HUES48 (cell line): ENCODE measurements around the gene ARHGEF26.

ENCODE experiments used
- H3K27ac ChIP-seq: one replicate; pipeline ENCODE4 v1.7.0; 2013; ENCODE audit warnings: low read depth, low read length, inconsistent platforms
- H3K27me3 ChIP-seq: 2 replicates; pipeline ENCODE4 v1.6.1; 2013; ENCODE audit warnings: mild to moderate bottlenecking, low read length; ENCODE audit not compliant: control insufficient read depth, insufficient read depth
- H3K36me3 ChIP-seq: 2 replicates; pipeline ENCODE4 v1.6.1; 2013; ENCODE audit warnings: low read length; ENCODE audit not compliant: control insufficient read depth, insufficient read depth
- H3K4me1 ChIP-seq: 2 replicates; pipeline ENCODE4 v1.6.1; 2013; ENCODE audit warnings: mild to moderate bottlenecking, low read length; ENCODE audit not compliant: control insufficient read depth, insufficient read depth
- H3K4me3 ChIP-seq: 2 replicates; pipeline ENCODE4 v1.5.1; 2013; ENCODE audit warnings: mild to moderate bottlenecking, low read depth, low read length
- H3K9ac ChIP-seq: 2 replicates; pipeline ENCODE4 v1.6.1; 2013; ENCODE audit warnings: mild to moderate bottlenecking, low read depth, low read length, moderate library complexity
- H3K9me3 ChIP-seq: 2 replicates; pipeline ENCODE4 v1.6.1; 2013; ENCODE audit warnings: low read length; ENCODE audit not compliant: control insufficient read depth, insufficient read depth

The ARHGEF26 gene

DNA sequence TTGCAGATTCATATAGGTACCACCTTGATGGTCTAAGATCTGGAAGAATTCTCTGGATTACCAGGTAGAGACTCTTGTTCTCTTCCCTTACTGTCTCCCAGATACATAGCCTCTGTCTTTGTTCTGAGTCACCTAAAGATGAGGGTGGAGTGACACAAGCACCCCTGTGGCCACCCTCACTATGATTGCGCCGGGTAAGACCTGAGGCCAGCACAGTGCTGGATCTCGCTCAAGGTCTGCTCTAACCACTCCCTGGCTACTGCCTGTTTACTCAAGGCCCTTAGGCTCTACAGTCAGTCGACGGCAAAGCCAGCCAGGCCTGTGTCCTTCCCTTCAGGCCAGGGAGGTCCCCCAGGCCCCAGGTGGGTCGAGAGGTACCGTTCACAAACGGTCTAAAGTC is 88.3 kb downstream of the ARHGEF26 start:
- Histone ChIP-seq H3K27ac (no peak overlapping the region), H3K36me3 (no peaks in the 10 kb centered on the region), H3K9me3 (peaks cover 4% of the 10 kb centered on the region), H3K4me3 (no peak overlapping the region), H3K27me3 (no peaks in the 10 kb centered on the region), H3K4me1 (no peaks in the 10 kb centered on the region), H3K9ac (no peak overlapping the region)

DNA sequence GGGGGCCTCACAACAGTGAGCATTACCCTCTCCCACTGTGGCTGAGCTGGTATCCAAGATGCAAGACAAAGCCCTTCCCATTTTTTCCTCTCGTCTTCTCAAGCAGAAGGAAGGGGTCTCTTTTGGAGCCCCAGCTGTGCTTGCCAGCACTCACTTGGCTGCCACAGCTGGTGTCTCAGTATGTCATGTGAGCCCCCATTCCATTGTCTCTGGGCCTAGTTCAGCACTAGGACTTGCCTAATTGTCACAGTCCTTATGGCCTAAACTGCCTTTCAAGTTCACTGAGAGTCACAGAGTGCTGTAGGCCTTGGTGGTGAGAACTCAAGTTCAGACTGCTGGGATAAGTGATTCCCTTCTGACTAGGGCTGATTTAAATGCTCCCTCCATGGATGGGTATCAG is 89.8 kb downstream of the ARHGEF26 start:
- no peaks in the 10 kb centered on the region for H3K27me3 ChIP-seq
- H3K4me1 ChIP-seq, result no peaks in the 10 kb centered on the region
- no peak overlapping the region for H3K9ac ChIP-seq
- H3K9me3 ChIP-seq, result peaks cover 4% of the 10 kb centered on the region
- H3K4me3 ChIP-seq, result no peak overlapping the region
- H3K27ac ChIP-seq, result no peak overlapping the region
- peaks cover 4% of the 10 kb centered on the region; the same call in 1 of the 2 replicates for H3K36me3 ChIP-seq

DNA sequence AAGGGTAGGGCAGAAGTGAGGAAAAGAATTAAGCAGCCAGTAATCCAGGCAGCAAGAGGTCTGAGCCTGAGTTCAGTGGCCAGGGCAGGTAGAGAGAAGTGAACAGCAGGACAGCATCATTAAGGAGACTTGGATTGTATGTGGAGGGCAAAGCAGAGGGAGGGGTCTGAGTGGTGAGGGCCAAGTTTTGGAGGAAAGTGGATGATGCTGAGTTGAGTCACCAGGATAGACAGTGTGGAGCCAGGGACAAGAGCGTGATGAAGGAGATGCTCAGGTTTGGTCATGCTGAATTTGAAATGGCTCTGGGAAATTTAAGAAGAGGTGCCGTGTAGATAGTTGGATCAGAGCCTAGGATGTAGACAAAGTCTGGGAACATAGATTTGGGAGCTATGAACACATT is 93.1 kb downstream of the ARHGEF26 start:
- Histone ChIP-seq H3K4me3 (no peak overlapping the region), H3K9ac (no peak overlapping the region)

DNA sequence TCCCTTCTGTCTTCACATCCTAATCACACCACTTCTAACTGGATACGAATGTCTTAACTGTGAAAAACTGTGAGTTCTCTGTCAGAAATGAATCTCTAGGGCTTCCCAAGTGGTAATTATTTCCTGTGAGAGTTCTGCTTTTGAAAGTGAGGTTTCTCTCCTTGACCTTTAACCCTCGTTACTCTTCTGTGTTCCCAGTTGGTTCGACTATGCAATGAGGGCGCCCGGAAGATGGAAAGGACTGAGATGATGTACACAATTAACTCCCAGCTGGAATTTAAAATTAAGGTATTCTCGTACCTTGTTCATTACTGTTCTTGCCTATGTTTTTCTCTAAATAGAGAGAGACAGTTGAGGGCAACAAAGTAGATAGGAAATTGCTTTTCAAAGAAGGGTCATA is 96.5 kb downstream of the ARHGEF26 start:
- Histone ChIP-seq H3K36me3 (peaks cover 11% of the 10 kb centered on the region), H3K9me3 (no peaks in the 10 kb centered on the region), H3K27me3 (no peaks in the 10 kb centered on the region), H3K9ac (no peak overlapping the region), H3K4me3 (no peak overlapping the region), H3K4me1 (no peaks in the 10 kb centered on the region), H3K27ac (no peak overlapping the region)

More for the DNA sequence above, 93.1 kb downstream of the ARHGEF26 start:
- H3K36me3 ChIP-seq, result peaks cover 11% of the 10 kb centered on the region
- H3K27me3 ChIP-seq, result no peaks in the 10 kb centered on the region
- H3K4me1 ChIP-seq, result no peaks in the 10 kb centered on the region
- H3K9me3 ChIP-seq, result peaks cover 4% of the 10 kb centered on the region
- H3K27ac ChIP-seq, result no peak overlapping the region

DNA sequence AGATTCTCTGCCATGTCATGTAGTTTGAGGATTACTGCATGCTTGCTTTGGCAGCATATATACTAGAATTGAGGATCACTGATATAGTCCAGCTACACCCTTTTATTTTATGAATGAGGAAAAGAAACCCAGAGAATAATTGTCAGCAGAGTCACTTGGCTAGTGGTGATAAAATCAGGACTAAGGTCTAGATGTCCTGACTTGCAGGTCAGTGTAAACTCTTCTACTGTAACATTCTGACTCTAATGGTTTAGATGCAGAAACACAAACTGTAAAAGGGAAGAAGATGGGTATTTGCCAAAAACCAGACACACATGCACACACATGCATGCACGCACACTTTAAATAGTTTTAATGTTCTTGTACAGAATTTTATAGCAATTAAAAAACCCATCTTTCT is 97.5 kb downstream of the ARHGEF26 start:
- no peak overlapping the region for H3K27ac ChIP-seq
- no peaks in the 10 kb centered on the region for H3K9me3 ChIP-seq
- H3K9ac ChIP-seq, result no peak overlapping the region
- H3K36me3 ChIP-seq, result peaks cover 11% of the 10 kb centered on the region
- no peak overlapping the region for H3K4me3 ChIP-seq
- no peaks in the 10 kb centered on the region for H3K4me1 ChIP-seq
- H3K27me3 ChIP-seq, result no peaks in the 10 kb centered on the region

DNA sequence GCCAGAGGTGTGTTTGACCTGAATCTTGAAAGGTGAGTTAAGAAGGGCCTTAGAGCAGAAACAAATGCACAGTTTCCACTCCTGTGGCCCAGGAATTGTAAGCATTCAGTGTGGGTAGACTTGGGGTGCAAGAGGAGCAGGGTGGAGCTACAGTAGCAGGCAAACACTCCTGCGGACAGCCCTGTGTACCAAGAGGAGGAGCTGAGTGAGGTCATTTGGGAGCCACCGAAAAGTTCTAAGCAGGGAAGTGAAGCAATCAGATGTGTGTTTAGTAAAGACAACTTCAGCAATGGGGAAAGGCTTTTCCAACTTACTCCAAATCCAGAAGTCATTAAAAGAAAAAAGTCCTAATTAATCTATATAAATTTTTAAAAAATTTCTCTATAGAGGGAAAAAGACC is 99.3 kb downstream of the ARHGEF26 start:
- Histone ChIP-seq H3K4me3 (no peak overlapping the region), H3K27me3 (no peaks in the 10 kb centered on the region), H3K9me3 (no peaks in the 10 kb centered on the region), H3K4me1 (no peaks in the 10 kb centered on the region), H3K9ac (no peak overlapping the region), H3K27ac (no peak overlapping the region), H3K36me3 (peaks cover 10% of the 10 kb centered on the region)

DNA sequence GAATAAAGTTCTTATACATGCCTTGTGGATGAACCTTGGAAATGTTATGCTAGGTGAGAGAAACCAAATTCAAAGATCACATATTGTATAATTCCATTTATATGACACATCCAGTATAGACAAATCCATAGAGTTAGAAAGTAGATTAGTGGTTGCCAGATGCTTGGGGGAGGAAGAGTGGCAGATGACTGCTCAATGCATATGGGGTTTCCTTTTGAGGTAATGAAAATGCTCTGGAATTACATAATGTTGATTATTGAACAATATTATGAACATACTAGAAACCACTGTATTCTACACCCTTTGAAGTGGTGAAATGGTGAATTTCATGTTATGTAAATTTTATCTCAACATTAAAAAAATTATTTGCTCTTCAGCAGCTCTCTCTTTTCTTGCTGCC is 102.3 kb downstream of the ARHGEF26 start:
- no peak overlapping the region for H3K4me3 ChIP-seq
- H3K9ac ChIP-seq, result no peak overlapping the region
- no peaks in the 10 kb centered on the region for H3K9me3 ChIP-seq
- no peaks in the 10 kb centered on the region for H3K27me3 ChIP-seq
- 0 out of 2 replicates have a peak, but pooled peaks cover 1% of the 10 kb centered on the region for H3K4me1 ChIP-seq
- peaks cover 4% of the 10 kb centered on the region for H3K36me3 ChIP-seq
- H3K27ac ChIP-seq, result no peak overlapping the region

DNA sequence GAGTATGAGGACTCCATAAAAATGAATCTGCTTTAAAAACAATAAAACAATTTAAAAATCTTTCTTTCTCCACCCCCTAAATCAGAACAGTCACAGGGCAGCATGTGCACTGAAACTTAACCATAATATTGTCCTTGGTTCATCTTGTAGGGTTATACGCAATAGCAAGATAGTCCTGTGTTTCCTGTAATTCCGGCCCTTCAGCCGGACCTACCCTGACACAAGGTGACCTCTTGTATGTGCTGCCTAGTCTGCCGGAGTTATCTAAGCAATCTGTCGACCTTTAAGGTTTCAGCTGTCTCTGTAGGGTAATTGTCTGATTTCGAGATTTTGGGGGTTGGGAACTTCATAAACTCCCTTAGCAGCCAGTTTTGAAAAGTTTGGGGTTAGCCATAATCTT is 103.2 kb downstream of the ARHGEF26 start:
- no peak overlapping the region for H3K9ac ChIP-seq
- no peaks in the 10 kb centered on the region for H3K36me3 ChIP-seq
- no peaks in the 10 kb centered on the region for H3K9me3 ChIP-seq
- no peak overlapping the region for H3K4me3 ChIP-seq
- 0 out of 2 replicates have a peak, but pooled peaks cover 5% of the 10 kb centered on the region for H3K4me1 ChIP-seq
- no peaks in the 10 kb centered on the region for H3K27me3 ChIP-seq
- H3K27ac ChIP-seq, result no peak overlapping the region

DNA sequence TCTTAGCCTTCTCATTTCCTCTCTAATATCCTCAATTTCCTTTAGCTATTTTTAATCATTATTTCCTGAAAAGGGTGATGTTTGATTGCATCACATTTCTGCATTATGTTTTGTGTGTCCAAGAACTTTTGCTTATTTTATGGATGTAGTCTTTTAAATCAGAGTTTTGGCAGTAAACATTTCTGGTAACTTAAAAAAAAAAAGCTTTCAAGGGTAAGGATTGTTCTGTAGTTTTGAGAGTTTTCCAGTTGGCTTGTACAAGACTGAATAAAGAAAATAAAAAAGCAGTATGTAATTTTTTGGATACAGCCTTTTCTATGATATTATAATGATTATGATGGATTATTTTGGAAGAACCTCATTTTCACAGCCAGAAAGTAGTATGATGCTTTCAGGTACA is 103.7 kb downstream of the ARHGEF26 start:
- Histone ChIP-seq H3K4me1 (0 out of 2 replicates have a peak, but pooled peaks cover 5% of the 10 kb centered on the region), H3K9ac (no peak overlapping the region), H3K27ac (no peak overlapping the region), H3K36me3 (no peaks in the 10 kb centered on the region), H3K27me3 (no peaks in the 10 kb centered on the region), H3K4me3 (no peak overlapping the region), H3K9me3 (no peaks in the 10 kb centered on the region)

DNA sequence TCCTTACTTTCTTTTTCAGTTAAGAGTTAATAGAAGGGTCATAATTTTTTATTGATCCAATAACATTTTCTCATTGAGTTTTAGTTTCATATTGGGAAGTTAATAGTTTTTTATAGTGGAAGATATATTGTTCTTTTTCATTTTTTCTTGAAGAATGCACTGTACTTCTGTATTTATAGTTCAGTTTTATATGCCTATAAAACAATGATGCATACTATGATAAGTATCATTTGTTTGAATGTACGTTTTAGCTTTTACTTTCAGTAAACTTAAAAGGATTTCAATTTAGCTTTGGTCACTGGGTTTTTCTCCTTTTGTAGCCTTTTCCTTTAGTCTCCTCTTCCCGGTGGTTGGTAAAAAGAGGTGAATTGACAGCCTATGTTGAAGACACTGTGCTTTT is 104.3 kb downstream of the ARHGEF26 start:
- no peaks in the 10 kb centered on the region for H3K27me3 ChIP-seq
- 0 out of 2 replicates have a peak, but pooled peaks cover 5% of the 10 kb centered on the region for H3K4me1 ChIP-seq
- no peak overlapping the region for H3K27ac ChIP-seq

DNA sequence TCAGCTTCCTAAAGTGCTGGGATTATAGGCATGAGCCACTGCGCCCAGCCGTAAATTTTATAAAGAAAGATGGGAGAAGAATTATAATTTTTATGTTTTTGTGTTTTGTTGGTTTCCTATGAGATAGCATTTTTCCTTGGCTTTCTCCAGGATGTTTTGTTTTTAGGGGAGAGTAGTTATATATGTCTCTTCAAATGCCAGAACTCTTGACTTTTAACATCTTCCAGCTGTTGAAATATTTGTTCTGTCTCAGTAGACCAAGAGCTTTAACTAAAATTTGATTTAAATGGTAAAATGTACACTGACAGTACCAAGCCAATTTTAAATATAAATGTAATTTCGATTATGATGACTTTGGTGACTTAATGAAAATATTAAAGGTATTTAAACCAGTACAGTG is 106.3 kb downstream of the ARHGEF26 start:
- Histone ChIP-seq H3K9me3 (no peaks in the 10 kb centered on the region), H3K36me3 (no peaks in the 10 kb centered on the region)

More for the DNA sequence above, 104.3 kb downstream of the ARHGEF26 start:
- H3K9ac ChIP-seq, result no peak overlapping the region
- H3K9me3 ChIP-seq, result no peaks in the 10 kb centered on the region
- no peak overlapping the region for H3K4me3 ChIP-seq
- H3K36me3 ChIP-seq, result no peaks in the 10 kb centered on the region

More for the DNA sequence above, 106.3 kb downstream of the ARHGEF26 start:
- no peak overlapping the region for H3K9ac ChIP-seq
- 0 out of 2 replicates have a peak, but pooled peaks cover 5% of the 10 kb centered on the region for H3K4me1 ChIP-seq
- no peak overlapping the region for H3K4me3 ChIP-seq
- H3K27ac ChIP-seq, result no peak overlapping the region
- no peaks in the 10 kb centered on the region for H3K27me3 ChIP-seq
